NK-92 treated with Interleukin-12 subunit alpha and Interleukin-12 subunit beta, amount 100 ng/mL, for 24 hours (cell line): Measurements from ENCODE around the gene RRBP1.

ENCODE experiments used
- DNase-seq: peaks from one replicate; lab custom pipeline; 2025; lab: John Stamatoyannopoulos, UW

Gene RRBP1

GRCh38 chr20:17682103-17682888 lies at the start of gene RRBP1:
TSS of gene RRBP1 (minus strand) at chr20:17682242. CDS start at chr20:17660507, 21,735 bp downstream.
- DNase-seq = peak; percentile 93

- DNase-seq = no peak
Observed at GRCh38 chr20:17731233-17731632, 49.2 kb upstream of the RRBP1 start.

- no peak for DNase-seq
Observed at GRCh38 chr20:17730071-17730470, 48.0 kb upstream of the RRBP1 start.

- no peak for DNase-seq
Observed at GRCh38 chr20:17728074-17728473, 46.0 kb upstream of the RRBP1 start.

- no peak for DNase-seq
Observed at GRCh38 chr20:17727351-17727750, 45.3 kb upstream of the RRBP1 start.

- no peak for DNase-seq
Observed at GRCh38 chr20:17726902-17727301, 44.9 kb upstream of the RRBP1 start.

GRCh38 chr20:17725094-17725835 lies 43.2 kb upstream of the RRBP1 start:
- DNase-seq = no peak

- DNase-seq = no peak
Observed at GRCh38 chr20:17723301-17723691, 41.3 kb upstream of the RRBP1 start.

- no peak for DNase-seq
Observed at GRCh38 chr20:17722493-17723300, 40.7 kb upstream of the RRBP1 start.

- DNase-seq = no peak
Observed at GRCh38 chr20:17721802-17722486, 39.9 kb upstream of the RRBP1 start.

- DNase-seq = no peak
Observed at GRCh38 chr20:17720755-17721154, 38.7 kb upstream of the RRBP1 start.

- DNase-seq = no peak
Observed at GRCh38 chr20:17716331-17716730, 34.3 kb upstream of the RRBP1 start.

- DNase-seq = no peak
Observed at GRCh38 chr20:17715075-17715474, 33.0 kb upstream of the RRBP1 start.

- DNase-seq = no peak
Observed at GRCh38 chr20:17714597-17714996, 32.6 kb upstream of the RRBP1 start.

GRCh38 chr20:17712708-17713107 lies 30.7 kb upstream of the RRBP1 start:
- DNase-seq = no peak

GRCh38 chr20:17712201-17712600 lies 30.2 kb upstream of the RRBP1 start:
- DNase-seq = no peak

GRCh38 chr20:17711267-17711627 lies 29.2 kb upstream of the RRBP1 start:
- DNase-seq = no peak

- DNase-seq = no peak
Observed at GRCh38 chr20:17710379-17711266, 28.6 kb upstream of the RRBP1 start.

- DNase-seq = no peak
Observed at GRCh38 chr20:17709361-17710293, 27.6 kb upstream of the RRBP1 start.
